Stomach (tissue), 4 donors: ENCODE data around the gene PTPRC.

Experiments
- EP300 ChIP-seq: sonication (generic); formaldehyde crosslinking; IDR thresholded peaks from one replicate; pipeline ENCODE4 v1.6.1; 2017; ENCODE audit warnings: antibody characterized with exemption
- POLR2A ChIP-seq, 4 donors: fragments of 450-650 bp; IDR thresholded peaks; one replicate each; pipeline ENCODE4 v1.6.1; 2016; ENCODE audit warnings: antibody characterized with exemption in 4 of 4, control low read depth in 2 of 4, mild to moderate bottlenecking in 1 of 4, moderate library complexity in 1 of 4
- POLR2AphosphoS5 ChIP-seq, 3 donors: sonication (generic); formaldehyde crosslinking; IDR thresholded peaks; one replicate each; pipeline ENCODE4 v1.6.1; 2016; ENCODE audit warnings: antibody characterized with exemption in 3 of 3
- TF ChIP-seq, protein P1 (sequence below), 7 experiments: fragments of 450-650 bp in 4 of 7; fragments of 200-600 bp in 3 of 7; sonication (generic) in 3 of 7; IDR thresholded peaks; one replicate each; pipeline ENCODE4 v1.5.1; 2016 to 2019; ENCODE audit warnings: antibody characterized with exemption in 7 of 7, control low read depth in 2 of 7, mild to moderate bottlenecking in 1 of 7

DNA sequence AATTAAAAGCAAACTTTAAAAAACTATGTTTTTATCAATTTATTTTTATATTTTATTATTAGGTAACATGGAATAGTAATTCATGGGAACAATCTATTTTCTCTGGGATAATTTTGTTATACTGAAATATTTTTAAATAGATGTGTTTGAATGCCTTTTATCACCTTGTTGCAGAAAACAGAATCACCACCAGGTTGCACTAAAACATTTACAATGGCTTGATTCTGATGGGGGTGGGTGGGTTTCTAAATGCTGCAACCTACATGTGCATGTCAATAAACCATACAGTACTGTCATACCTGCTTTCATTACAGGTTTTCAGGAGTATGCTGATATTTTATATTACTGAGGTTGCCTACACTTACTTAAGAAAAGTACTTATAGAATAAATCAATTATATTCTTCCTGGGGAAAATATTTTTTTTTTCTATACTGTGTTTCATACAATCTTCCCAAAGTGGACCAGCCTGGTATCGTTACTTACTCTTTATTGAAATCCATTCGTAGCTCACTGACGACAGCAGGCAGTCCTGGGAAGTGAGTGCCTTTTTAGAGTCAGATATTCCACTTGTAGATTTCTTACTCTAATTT, 132.8 kb downstream of the PTPRC start:
- TF ChIP-seq, protein P1, sequence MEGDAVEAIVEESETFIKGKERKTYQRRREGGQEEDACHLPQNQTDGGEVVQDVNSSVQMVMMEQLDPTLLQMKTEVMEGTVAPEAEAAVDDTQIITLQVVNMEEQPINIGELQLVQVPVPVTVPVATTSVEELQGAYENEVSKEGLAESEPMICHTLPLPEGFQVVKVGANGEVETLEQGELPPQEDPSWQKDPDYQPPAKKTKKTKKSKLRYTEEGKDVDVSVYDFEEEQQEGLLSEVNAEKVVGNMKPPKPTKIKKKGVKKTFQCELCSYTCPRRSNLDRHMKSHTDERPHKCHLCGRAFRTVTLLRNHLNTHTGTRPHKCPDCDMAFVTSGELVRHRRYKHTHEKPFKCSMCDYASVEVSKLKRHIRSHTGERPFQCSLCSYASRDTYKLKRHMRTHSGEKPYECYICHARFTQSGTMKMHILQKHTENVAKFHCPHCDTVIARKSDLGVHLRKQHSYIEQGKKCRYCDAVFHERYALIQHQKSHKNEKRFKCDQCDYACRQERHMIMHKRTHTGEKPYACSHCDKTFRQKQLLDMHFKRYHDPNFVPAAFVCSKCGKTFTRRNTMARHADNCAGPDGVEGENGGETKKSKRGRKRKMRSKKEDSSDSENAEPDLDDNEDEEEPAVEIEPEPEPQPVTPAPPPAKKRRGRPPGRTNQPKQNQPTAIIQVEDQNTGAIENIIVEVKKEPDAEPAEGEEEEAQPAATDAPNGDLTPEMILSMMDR (IDR thresholded peaks at IDR 0.05), result peak in 2 of 7 experiments; percentile 13 to 17
- TF ChIP-seq POLR2A (IDR thresholded peaks at IDR 0.05) (no peak), POLR2AphosphoS5 (IDR thresholded peaks at IDR 0.05) (no peak), EP300 (no peak)
